Trophoblast cell (in vitro differentiated cells and primary cell): ENCODE results near the gene IL6.
"Not testable (repeated sequence)": the region's sequence is repeated elsewhere in the genome, so short reads cannot be mapped to it uniquely, and the experiment has no call there.

Experiments used
- DNase-seq, 2 donors: peaks; one replicate each; pipeline ENCODE4 v3.0.0-alpha.2; 2016
- H2AFZ ChIP-seq: 2 replicates; pipeline ENCODE4 v1.6.1; 2013; ENCODE audit warnings: low read length, moderate library complexity, mild to moderate bottlenecking; ENCODE audit not compliant: insufficient read depth, poor library complexity
- H2AK5ac ChIP-seq: 2 replicates; pipeline ENCODE4 v1.6.1; 2013; ENCODE audit warnings: mild to moderate bottlenecking, low read length
- H2BK120ac ChIP-seq: 2 replicates; pipeline ENCODE4 v1.6.1; 2013; ENCODE audit warnings: low read length, mild to moderate bottlenecking, moderate library complexity; ENCODE audit not compliant: insufficient read depth, poor library complexity
- H2BK12ac ChIP-seq: 2 replicates; pipeline ENCODE4 v1.6.1; 2013; ENCODE audit warnings: mild to moderate bottlenecking, low read length, moderate library complexity
- H2BK5ac ChIP-seq: 2 replicates; pipeline ENCODE4 v1.6.1; 2013; ENCODE audit warnings: low read length, low read depth, moderate library complexity, mild to moderate bottlenecking; ENCODE audit not compliant: poor library complexity
- H3K14ac ChIP-seq: 2 replicates; pipeline ENCODE4 v1.6.1; 2013; ENCODE audit warnings: mild to moderate bottlenecking, low read length
- H3K18ac ChIP-seq: 2 replicates; pipeline ENCODE4 v1.6.1; 2013; ENCODE audit warnings: mild to moderate bottlenecking, low read length
- H3K23ac ChIP-seq: 2 replicates; pipeline ENCODE4 v1.6.1; 2013; ENCODE audit warnings: low read length
- H3K27ac ChIP-seq: 2 replicates; pipeline ENCODE4 v1.5.1; 2013; ENCODE audit warnings: low read depth, mild to moderate bottlenecking, inconsistent platforms, low read length, moderate library complexity
- H3K27me3 ChIP-seq: 2 replicates; pipeline ENCODE4 v1.6.1; 2013; ENCODE audit warnings: inconsistent platforms, mild to moderate bottlenecking, low read length, moderate library complexity; ENCODE audit not compliant: insufficient read depth
- H3K36me3 ChIP-seq, 2 experiments: 1 replicate in 1 of 2; 2 replicates in 1 of 2; pipeline ENCODE4 v1.6.1; 2013; ENCODE audit warnings: low read length in 2 of 2, mild to moderate bottlenecking in 2 of 2, moderate library complexity in 1 of 2; ENCODE audit not compliant: insufficient read depth in 2 of 2, control insufficient read depth in 1 of 2
- H3K4ac ChIP-seq: 2 replicates; pipeline ENCODE4 v1.6.1; 2013; ENCODE audit warnings: low read depth, mild to moderate bottlenecking, low read length, moderate library complexity
- H3K4me1 ChIP-seq, 2 experiments: 1 replicate in 1 of 2; 2 replicates in 1 of 2; pipeline ENCODE4 v1.6.1; 2013; ENCODE audit warnings: low read length in 2 of 2, mild to moderate bottlenecking in 2 of 2, moderate library complexity in 1 of 2; ENCODE audit not compliant: insufficient read depth in 2 of 2, control insufficient read depth in 1 of 2
- H3K4me2 ChIP-seq: 2 replicates; pipeline ENCODE4 v1.6.1; 2013; ENCODE audit warnings: inconsistent platforms, mild to moderate bottlenecking, low read length, moderate library complexity
- H3K4me3 ChIP-seq: 2 replicates; pipeline ENCODE4 v1.5.1; 2013; ENCODE audit warnings: mild to moderate bottlenecking, low read depth, low read length, inconsistent platforms
- H3K79me1 ChIP-seq: one replicate; pipeline ENCODE4 v1.6.1; 2013; ENCODE audit warnings: low read length
- H3K79me2 ChIP-seq: 2 replicates; pipeline ENCODE4 v1.6.1; 2013; ENCODE audit warnings: low read length, mild to moderate bottlenecking; ENCODE audit not compliant: control insufficient read depth, insufficient read depth, poor library complexity
- H3K9ac ChIP-seq: 2 replicates; pipeline ENCODE4 v1.6.1; 2013; ENCODE audit warnings: mild to moderate bottlenecking, low read length
- H3K9me3 ChIP-seq: 2 replicates; pipeline ENCODE4 v1.6.1; 2013; ENCODE audit warnings: low read depth, mild to moderate bottlenecking, control low read depth, inconsistent platforms, low read length; ENCODE audit not compliant: insufficient read depth
- H4K12ac ChIP-seq: 2 replicates; pipeline ENCODE4 v1.6.1; 2013; ENCODE audit warnings: low read depth, mild to moderate bottlenecking, low read length, moderate library complexity
- H4K8ac ChIP-seq: 2 replicates; pipeline ENCODE4 v1.6.1; 2013; ENCODE audit warnings: low read depth, mild to moderate bottlenecking, low read length, moderate library complexity
- H4K91ac ChIP-seq: one replicate; pipeline ENCODE4 v1.6.1; 2013; ENCODE audit warnings: low read depth, mild to moderate bottlenecking, low read length, moderate library complexity
- WGBS: extraction: QIAGEN DNeasy Blood & Tissue Kit; methylation state at CpG from one replicate; pipeline ENCODE4 v1.1.7; 2013; ENCODE audit warnings: missing lambda C conversion rate; ENCODE audit not compliant: insufficient read length, insufficient coverage; ENCODE audit errors: extremely low coverage; 5-methylcytosine and 5-hydroxymethylcytosine counted together

IL6 gene

GRCh38 chr7:22700559-22701002 is 26.4 kb upstream of the IL6 start:
- Histone ChIP-seq H3K27ac (no peak overlapping the region), H3K9ac (no peak overlapping the region), H4K12ac (no peak overlapping the region), H2BK120ac (no peak overlapping the region), H3K4me1 (peaks cover 2 to 5% of the 10 kb centered on the region in 2 experiments), H3K18ac (no peak overlapping the region), H3K27me3 (no peaks in the 10 kb centered on the region), H3K9me3 (no peaks in the 10 kb centered on the region), H3K4ac (no peak overlapping the region), H3K79me1 (peaks cover 5% of the 10 kb centered on the region), H2AFZ (no peak overlapping the region), H3K14ac (no peak overlapping the region), H3K4me2 (no peak overlapping the region), H3K4me3 (no peak overlapping the region), H2AK5ac (no peak overlapping the region), H2BK12ac (no peak overlapping the region), H4K8ac (no peak overlapping the region), H3K36me3 (no peaks in the 10 kb centered on the region), H2BK5ac (no peak overlapping the region), H3K23ac (no peak overlapping the region), H4K91ac (no peak overlapping the region), H3K79me2 (no peaks in the 10 kb centered on the region)
- no CpG with 5 or more reads among the region's 1 CpG for WGBS
- no peak for DNase-seq

GRCh38 chr7:22702516-22702915 is 24.5 kb upstream of the IL6 start:
- Histone ChIP-seq H3K36me3 (no peaks in the 10 kb centered on the region), H3K79me2 (no peaks in the 10 kb centered on the region), H4K8ac (no peak overlapping the region), H3K23ac (no peak overlapping the region), H3K9ac (no peak overlapping the region), H2BK120ac (no peak overlapping the region), H2BK5ac (no peak overlapping the region), H3K9me3 (no peaks in the 10 kb centered on the region), H3K14ac (no peak overlapping the region), H3K4me2 (no peak overlapping the region), H2AFZ (no peak overlapping the region), H2BK12ac (no peak overlapping the region), H3K4ac (no peak overlapping the region), H3K79me1 (peaks cover 5% of the 10 kb centered on the region), H4K91ac (no peak overlapping the region), H4K12ac (no peak overlapping the region), H3K4me1 (peaks cover 0 to 3% of the 10 kb centered on the region in 2 experiments), H3K4me3 (no peak overlapping the region), H3K27ac (peak overlapping the region; percentile 24), H2AK5ac (no peak overlapping the region), H3K27me3 (no peaks in the 10 kb centered on the region), H3K18ac (no peak overlapping the region)
- DNase-seq, result peak in 1 of 2 donors; percentile 58
- no CpG with 5 or more reads among the region's 4 CpGs for WGBS

GRCh38 chr7:22703107-22703855 is 23.7 kb upstream of the IL6 start:
- WGBS, result no CpG with 5 or more reads among the region's 10 CpGs
- H3K18ac ChIP-seq, H3K9ac ChIP-seq: not testable (repeated sequence)

GRCh38 chr7:22703978-22704610 is 22.9 kb upstream of the IL6 start:
- DNase-seq, result not testable (repeated sequence)

More at GRCh38 chr7:22703107-22703855, 23.7 kb upstream of the IL6 start:
- H2BK120ac ChIP-seq, H3K79me1 ChIP-seq, H3K14ac ChIP-seq, H2BK5ac ChIP-seq, H3K27me3 ChIP-seq, H3K79me2 ChIP-seq, H3K4me1 ChIP-seq, H2AK5ac ChIP-seq, H3K36me3 ChIP-seq, H3K9me3 ChIP-seq, H4K8ac ChIP-seq, H2BK12ac ChIP-seq, H3K4me3 ChIP-seq, H4K12ac ChIP-seq, H3K23ac ChIP-seq, H3K4me2 ChIP-seq, H2AFZ ChIP-seq, H3K4ac ChIP-seq: not testable (repeated sequence)
- Histone ChIP-seq H3K27ac (peak overlapping the region; percentile 35), H4K91ac (peak overlapping the region; percentile 8)
- DNase-seq, result peak; percentile 30 to 60

More at GRCh38 chr7:22703978-22704610, 22.9 kb upstream of the IL6 start:
- H3K4me3 ChIP-seq, H3K4me1 ChIP-seq, H2AK5ac ChIP-seq, H3K4me2 ChIP-seq, H3K27me3 ChIP-seq, H4K12ac ChIP-seq, H3K9ac ChIP-seq, H3K36me3 ChIP-seq, H3K9me3 ChIP-seq, H3K79me2 ChIP-seq, H2AFZ ChIP-seq, H3K23ac ChIP-seq, H3K79me1 ChIP-seq: not testable (repeated sequence)
- WGBS, result 100% methylated on average over 1 of the region's 17 CpGs
- H3K18ac ChIP-seq, result peak overlapping the region; percentile 19
- peak overlapping the region; percentile 1 for H2BK120ac ChIP-seq
- H3K4ac ChIP-seq, result peak overlapping the region; percentile 3
- H2BK5ac ChIP-seq, result peak overlapping the region; percentile 4
- H3K14ac ChIP-seq, result peak overlapping the region; percentile 6
- H2BK12ac ChIP-seq, result peak overlapping the region; percentile 1
- peak overlapping the region; percentile 61 for H4K91ac ChIP-seq
- peak overlapping the region; percentile 48 for H4K8ac ChIP-seq
- H3K27ac ChIP-seq, result peak overlapping the region; percentile 35
